GM18502 (cell line): ENCODE measurements around the gene PDE6C.

Experiments
- ATAC-seq: cut with Tn5 transposase; IDR thresholded peaks from one replicate; pipeline ENCODE4 v1.9.1; 2021; ENCODE audit warnings: mild to moderate bottlenecking; ENCODE audit not compliant: unreplicated experiment, poor library complexity

PDE6C gene

DNA sequence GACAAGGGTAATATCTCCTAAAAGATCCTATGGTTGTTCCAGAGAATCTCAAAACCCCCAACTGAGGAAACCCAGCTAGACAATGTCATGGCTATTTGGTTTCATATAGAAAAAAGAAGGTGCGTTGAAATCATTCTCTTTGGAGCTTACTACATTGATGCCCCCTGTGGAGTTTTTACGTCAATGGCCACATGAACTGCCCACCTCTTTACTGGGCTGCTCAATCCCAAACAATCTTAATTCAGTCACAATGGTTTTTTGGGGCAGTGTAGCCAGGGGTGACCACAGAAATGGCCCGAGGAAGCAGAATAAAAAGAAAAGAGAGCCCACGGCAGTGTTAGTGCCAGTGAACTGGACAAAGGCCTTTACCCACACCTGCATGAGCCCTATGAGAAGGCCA, 19.1 kb upstream of the PDE6C start:
- no peak for ATAC-seq

DNA sequence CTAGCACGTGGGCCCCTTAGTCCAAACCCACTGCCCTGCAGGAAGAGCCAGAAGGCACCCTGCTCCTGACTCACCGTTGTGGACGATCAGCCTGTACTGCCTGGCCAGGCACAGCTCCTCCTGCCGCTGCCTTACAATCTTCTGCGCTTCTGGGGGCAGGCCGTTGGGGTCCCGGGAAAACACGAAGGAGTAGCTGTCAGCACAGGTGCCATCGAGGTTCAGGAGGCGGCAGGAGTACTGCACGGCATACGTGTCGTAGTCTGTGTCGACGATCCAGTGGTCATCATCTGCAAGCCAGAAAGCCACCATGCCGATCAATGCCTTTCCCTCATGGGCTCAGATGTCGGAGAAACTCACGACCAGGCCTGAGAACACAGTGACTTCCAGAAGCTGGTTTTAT, 18.6 kb upstream of the PDE6C start:
- no peak for ATAC-seq

DNA sequence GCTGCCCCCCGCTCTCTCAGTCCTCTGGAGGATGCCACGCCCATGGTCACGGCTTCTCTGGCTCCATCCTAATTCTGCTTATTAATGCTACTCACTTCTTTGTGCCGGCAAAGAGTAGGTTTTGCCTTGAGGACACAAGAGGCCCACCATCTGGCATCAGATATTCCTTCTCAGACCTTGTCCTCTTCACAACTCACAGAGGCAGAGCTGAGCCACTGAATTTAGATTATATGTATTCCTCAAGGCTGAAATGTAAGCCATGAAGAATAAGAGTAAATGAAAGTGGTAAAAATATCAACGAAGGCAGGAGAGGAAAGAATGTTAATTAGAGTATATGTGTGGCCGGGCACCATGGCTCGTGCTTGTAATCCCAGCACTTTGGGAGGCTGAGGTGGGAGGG, 17.8 kb upstream of the PDE6C start:
- ATAC-seq, result no peak

DNA sequence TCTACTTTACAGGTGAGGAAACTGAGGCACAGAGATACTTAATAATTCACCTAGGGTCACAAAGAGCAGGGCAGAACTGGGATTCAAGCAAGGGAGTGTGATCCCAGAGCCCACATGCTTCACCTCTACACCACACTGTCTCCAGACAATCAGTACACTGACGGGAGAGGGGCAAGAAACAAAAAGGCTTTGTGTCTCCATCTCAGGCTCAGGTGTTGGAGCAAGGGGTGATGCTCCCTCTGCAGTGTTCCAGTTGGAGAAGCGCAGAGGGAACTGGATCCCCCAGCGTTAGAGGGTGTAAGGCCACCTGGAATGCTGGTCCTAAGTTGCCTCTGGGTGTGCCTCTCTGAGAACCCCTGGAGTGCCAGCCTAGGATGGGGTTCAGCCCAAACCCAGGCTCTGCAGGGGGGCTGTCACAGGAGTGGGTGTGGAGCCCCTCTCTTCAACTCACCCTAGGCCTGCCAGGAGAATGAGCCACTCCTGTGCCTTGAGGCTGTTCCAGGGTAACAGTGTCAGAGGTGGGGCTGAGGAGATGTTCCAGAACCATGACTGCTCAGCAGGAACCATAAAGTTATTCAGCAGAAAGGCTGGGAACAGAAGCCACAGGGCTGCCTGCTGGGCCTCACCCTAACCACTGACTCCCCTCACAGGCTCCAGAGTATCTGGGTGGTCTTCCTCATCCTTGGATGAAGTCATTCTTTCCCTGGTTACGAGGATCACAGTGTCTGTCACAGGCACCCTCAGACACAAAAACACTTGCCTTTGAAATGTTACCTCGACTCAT, 16.8 kb upstream of the PDE6C start:
- ATAC-seq, result no peak

DNA sequence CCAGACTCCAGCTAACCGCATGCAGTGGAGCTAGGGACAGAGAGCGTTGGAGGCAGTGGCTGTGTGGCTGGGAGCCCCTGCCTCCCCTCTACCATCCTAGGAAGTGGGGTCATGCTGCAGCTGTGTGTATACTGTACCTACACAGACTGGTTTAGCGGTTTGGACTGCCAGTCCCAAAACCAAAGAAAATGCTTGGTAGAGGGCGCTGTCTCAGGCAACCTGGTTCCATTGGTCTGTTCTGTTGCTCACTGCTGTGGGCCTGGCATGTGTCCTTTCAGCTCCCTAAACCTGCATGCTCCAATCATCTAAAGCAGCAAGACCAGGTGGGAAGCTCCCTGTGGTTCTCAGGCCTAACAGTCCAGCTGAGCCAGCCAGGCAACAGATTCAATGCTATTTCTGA, 15.8 kb upstream of the PDE6C start:
- ATAC-seq, result no peak

DNA sequence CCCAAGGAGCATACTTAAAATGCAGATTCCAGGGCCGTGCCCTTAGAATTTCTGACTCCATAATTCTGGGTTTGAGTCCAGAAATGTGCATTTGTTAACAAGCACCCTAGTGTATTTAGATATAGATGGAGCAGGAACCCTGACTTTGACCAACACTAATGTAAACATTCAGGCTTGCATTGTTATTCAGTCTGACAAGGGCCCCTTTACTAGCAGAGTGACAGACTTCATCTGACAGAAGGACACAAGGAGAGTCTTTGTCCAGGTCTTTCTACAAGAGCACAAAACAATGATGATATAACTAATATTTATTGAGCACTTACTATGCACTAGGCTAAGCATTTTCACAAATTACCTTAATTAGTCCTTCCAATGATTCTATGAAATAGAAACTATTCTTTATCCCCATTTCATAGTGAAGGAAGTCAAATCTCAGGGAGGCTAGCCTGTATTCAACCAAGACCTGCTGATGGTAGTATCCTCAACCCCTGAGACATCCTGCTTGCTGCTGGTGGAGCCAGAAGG, 15.2 kb upstream of the PDE6C start:
- no peak for ATAC-seq

DNA sequence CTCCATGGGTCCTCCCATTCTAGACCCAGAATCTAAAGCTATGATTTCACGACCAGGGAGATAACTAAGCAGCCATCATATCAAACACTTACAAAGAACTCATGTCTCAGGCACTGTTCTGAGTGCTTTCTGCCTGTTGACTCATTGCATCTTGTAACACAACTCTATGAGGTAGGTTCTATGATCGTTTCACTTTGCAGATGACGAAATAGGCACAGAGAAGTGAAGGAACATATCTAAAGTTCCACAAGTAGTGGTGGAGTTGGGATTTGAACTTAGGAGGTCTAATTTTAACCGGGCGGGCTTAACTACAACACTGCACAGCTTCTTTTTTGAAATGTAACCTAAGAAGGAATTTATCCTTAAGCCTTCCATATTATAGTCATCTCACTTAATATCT, 14.2 kb upstream of the PDE6C start:
- no peak for ATAC-seq

DNA sequence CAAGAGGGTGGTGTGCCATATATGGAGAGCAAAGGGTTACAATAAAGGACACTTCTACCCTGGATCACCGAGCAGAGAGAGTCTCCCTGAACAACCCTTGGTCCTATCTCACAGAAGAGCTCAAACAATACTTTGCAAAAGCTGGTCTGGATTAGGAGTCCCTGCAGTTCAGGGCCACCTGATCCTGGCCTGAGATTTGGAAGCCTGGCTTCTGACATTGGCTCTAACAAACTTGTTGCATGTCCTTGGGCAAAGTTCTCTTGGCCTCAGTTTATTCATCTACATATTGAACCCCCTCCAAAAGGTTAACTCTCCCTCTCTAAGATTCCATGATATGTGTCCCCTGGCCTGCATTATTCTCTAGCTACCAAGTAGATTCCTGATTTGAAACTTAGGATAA, 13.0 kb upstream of the PDE6C start:
- ATAC-seq, result no peak

DNA sequence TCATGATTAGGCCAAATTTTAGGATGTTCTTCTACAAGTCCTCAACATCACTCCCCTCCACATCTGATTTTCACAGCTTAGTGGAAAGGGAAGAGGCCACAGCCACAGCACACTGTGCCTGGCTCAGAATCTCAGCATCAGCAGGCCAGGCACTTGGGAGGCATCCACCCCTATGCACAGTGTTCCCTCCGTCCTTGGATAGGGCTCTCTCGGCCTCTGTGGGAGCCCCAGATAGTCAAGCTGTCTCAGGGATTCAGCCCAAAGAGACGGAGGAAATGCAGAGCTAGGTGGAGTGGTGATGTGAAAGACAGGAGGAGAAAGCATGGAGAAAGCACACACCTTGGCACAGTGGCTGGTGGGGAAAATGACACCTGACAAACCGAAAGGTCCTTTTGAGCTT, 12.6 kb upstream of the PDE6C start:
- no peak for ATAC-seq

DNA sequence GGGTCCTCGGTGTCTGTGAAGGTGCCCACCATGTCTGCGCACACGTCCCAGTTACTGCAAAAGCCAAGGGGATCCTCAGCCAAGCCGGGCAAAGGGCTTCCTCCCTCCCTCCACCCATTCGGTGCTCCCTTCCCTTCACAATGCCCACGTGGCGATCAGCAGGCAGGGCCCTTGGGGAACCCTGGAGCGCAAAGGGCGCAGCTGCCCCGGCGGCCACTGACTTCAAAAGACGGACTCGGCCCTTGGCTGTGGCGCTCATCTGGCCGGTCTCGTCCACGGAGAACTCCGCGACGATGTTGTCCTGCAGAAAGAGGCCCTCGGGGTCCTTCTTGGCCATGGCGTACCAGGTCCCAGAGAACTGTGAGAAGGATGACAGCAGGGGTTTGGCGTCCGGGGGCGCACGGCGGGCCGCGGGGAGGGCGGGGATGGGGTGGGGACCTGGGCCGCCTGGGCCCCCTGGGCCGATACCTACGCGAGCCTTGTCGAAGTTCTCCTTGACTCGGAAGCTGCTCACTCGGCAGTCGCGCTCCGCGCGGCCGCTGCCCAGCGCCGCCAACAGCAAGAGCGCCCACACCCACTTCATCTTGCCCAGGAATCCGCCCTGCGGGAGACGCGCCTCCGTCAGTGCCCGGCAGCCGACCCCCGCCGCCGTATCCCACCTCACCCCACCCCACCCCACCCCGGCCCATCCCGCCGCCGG, 11.7 kb upstream of the PDE6C start:
- no peak for ATAC-seq

DNA sequence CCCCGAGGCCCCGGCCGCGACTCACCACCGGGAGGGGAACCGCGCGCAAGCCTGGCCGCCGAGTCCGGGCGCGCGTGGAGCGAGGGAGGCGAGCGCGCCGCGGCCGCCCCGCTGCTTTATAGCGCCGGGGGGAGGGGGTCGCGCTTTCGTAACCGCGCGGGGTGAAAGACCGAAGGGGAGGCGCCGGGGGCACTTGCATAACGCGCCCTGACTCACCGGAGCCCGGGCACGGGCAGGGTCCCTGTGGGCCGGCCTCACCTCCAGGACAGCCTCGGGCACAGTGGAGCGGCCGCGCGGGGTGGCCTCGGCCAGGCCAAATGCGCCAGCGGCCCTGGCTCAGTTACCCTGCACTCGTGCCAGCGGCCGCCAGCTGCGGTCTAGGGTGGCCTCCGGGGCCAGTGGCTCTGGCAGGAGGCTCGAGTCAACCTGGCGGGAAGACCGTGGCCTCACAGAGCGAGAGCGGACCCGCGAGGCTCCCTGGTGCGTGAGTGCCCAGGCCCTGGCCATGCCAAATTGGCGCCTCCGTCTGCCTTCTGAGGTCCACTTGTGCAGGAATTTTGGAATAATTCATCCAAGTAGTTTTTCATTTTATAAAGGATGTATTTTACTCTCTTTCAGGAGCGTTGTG, 11.1 kb upstream of the PDE6C start, which contains the start of gene RBP4:
TSS of gene RBP4 (minus strand) at position 90 of the 628 bp plus-strand sequence. CDS start 207 bp downstream, outside the sequence.
- no peak for ATAC-seq

DNA sequence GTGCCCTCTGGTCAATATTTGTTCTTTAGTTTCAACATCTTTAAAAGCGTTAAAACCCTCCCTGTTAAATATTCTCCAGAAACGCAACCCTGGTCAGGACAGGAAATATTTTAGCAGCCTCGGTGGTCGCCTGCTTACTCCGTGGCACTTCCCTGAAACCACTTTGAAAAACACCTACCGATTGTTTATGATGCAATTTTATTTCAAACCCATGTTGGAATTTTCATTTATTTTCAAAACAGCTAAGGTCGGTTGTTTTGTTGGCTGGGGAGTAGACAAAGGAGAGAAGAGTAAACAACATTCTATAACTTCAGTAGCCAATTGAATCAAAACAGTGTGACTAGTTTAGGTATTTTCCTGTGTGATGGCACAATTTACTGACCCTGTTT, 10.6 kb upstream of the PDE6C start:
- ATAC-seq, result no peak

DNA sequence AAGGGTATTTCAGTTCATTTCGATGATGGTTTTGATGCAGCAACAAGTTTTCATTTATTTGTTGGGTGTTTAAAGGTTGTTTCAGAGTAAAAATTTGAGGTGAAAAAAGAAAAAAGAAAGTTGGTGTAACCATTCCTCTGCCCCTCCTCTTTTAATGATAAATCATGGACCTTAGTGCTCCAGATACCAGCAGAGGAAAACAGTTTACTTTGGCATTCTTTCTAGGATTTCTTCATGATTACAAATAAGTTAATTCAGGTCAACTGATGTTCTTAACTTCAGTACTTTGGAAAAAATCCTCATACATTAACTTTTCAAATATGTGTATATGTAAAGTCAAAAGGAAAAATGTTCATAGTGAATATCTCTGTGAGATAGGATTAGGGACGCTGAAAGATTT, 9.3 kb upstream of the PDE6C start:
- no peak for ATAC-seq

DNA sequence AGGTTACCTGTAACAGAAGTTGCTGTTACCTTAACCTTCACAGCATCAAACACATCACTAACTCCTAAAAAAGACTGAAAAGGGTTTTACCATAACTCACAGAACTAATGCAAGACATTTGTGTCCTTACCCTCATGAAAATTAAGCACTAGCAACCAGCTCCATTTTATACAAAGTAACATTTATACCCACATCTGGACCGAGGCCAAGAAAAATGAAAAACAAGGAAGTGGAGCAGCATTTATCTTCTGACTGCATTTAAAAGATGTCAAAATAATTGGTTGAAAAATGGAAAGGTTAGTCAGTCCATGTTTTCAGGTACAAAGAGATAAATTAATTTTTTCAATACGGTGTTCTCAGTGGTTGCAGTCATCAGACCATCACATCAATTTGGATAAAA, 8.2 kb upstream of the PDE6C start:
- ATAC-seq, result no peak

DNA sequence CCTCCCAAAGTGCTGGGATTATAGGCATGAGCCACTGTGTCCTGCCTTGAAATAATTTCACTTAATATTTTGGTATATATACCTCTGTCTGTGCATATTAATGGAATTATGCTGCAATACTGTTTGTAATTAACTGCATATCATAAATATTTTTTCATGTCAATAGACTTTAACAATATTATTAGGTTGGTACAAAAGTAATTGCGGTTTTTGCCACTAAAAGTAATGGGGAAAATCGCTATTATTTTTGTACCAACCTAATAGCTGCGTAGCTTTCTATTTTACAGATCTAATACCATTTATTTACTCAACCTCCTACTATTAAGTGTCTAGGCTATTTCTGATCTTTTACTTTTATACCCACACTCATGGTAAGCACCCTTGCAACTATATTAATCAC, 3.9 kb upstream of the PDE6C start:
- ATAC-seq, result no peak

DNA sequence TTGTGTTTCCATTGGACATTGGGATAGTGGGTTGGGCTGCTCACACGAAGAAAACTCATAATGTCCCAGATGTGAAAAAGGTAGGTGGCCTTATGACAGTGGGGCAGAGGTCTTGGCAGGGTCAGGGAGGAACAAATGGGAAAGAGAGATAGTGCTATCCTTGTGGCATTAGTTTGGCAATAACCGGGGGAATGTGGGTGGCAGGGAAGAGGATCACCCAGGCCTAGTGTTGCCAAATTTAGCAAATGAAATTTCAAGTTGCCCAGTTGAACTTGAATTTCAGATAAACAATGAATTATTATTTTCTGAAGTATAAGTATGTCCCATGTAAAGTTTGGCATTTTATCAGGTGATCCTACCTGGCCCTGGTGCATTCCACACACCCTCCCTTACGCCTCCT, 789 bp downstream of the PDE6C start:
- ATAC-seq, result no peak

DNA sequence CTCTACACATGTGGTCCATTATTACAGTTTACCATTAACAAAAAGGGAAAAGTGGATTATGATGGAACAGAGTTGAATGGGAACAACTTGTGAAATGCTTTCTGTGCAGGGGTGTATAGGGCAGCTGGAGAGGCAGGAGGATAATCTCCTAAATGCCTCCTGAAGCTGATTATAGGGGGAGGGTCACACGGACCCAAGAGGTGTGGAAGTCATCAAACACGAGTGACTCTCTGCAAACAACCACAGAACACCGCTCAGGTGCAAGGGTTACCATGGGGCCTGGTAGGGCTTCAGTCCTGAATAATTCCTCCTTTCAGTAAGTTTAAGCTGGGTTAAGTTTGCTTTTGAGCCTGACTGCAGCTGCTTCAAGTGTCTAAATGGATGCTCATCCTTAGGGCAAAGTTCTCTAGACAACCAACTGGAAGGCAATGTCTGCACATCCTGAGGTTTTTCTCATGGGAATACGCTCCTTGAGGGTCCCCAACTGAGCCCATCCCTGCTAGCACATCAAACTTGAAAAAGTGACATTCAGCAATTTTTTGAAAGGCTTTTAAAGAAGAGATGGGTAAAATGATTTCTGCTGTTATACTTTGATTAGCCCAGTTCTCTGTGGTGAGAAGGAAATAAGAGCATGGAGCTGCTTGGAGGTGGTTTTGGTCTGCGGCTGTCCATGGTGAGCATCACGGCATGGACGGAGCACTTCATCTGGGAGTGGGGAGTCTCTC, 1.9 kb downstream of the PDE6C start:
- ATAC-seq, result no peak

DNA sequence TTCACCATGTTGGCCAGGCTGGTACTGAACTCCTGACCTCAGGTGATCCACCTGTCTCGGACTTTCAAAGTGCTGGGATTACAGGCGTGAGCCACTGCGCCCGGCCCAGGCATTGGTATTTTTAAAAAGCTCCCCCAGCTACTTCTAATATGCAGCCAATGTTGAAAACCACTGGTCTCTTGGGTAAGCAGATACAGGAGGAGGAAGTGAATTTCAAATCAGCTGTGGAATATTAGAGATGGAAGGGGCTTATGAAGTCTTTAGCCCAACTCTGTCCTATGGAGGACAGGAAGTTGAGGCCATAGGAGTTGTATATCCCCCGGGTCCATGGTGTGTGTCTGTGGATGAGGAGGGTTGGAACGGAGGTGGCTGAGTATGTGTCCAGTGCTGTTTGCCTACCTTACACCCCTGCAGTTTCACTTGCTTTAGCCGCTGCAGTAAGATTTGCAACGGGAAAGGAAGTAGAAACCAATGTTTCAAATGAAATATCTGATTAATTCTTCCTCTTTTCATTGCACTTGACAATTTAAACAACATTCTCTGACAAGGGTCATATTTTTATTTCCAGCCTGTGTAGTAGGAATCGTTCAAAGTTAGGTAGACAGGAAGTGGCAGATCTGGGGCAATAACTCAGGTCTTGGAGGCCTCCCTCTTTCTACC, 3.4 kb downstream of the PDE6C start:
- ATAC-seq, result no peak

DNA sequence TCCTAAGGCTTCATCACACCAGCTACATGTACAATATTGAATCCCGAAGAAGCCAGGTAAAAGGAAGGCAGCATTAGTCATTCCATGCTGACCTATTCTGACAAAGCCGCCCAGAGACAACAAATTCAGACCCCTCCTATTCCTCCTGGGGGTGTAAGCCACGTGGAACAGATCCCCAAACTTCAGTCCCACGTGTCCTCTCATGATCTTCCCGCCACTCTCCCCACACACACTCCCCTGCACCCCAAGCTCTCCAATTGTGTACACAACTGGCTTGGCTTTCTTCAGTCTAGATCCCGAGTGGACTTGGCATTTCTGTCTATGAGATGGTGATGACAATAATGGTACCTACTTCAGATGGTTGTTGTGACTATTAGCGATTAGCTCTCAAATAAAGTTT, 8.6 kb downstream of the PDE6C start:
- no peak for ATAC-seq

DNA sequence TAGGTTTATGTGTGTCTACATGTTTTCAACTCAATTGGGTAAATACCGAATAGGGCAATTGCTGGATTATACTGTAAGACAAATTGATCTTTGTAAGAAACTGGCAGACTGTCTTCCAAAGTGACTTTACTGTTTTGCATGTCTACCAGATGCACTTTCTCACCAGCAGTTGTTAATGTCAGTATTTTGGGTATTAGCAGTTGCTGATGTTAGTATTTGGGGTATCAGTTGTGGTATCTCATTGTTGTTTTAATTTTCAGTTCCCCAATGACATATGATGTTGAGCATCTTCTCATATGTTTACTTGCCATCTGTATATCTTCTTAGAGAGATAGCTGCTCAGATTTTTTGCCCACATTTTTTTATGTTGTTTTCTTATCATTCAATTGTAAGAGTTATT, 10.6 kb downstream of the PDE6C start:
- no peak for ATAC-seq
